ENCODE data around the gene EPB41. TPM values are rescaled to one million over a fixed set of nuclear protein-coding genes. Genes with fewer than 3 reads are reported as not detected.
"Not testable (repeated sequence)": the region's sequence is repeated elsewhere in the genome, so short reads cannot be mapped to it uniquely, and the experiment has no call there.

Gene EPB41
- total and polyA plus RNA-seq, 9 donors, result 11.2 to 56.4 (median 29.9) TPM

GRCh38 chr1:29033829-29034466, 119.6 kb downstream of the EPB41 start:
- TF ChIP-seq CTCF (IDR thresholded peaks at IDR 0.05) (peak in 2 of 3 donors; percentile 78 to 80), EP300 (IDR thresholded peaks at IDR 0.05) (no peak), POLR2A (IDR thresholded peaks at IDR 0.05) (no peak)
- no peak overlapping the region for H3K27ac ChIP-seq
- intact Hi-C loops (cut with DNase I), result loop anchor here in 3 of 4 donors (5.0 to 10.0 kb wide), 4 partner anchors 142 to 171 kb away; no protein-coding TSS in a partner anchor
- H3K4me3 ChIP-seq, result no peak overlapping the region
- no peaks in the 10 kb centered on the region for H3K4me1 ChIP-seq (ENCODE audit: insufficient read depth)
- WGBS, 3 donors, result 68 to 73% (median 71%) methylated on average over 1 of the region's 1 CpG
- DNase-seq, result no peak
- H3K36me3 ChIP-seq, result no peaks in the 10 kb centered on the region
- no peaks in the 10 kb centered on the region for H3K27me3 ChIP-seq
- no peaks in the 10 kb centered on the region for H3K9me3 ChIP-seq

- intact Hi-C loops (cut with DNase I), result no loop called here
- Histone ChIP-seq H3K9me3 (no peaks in the 10 kb centered on the region), H3K4me3 (no peak overlapping the region), H3K27ac (no peak overlapping the region), H3K36me3 (no peaks in the 10 kb centered on the region), H3K27me3 (no peaks in the 10 kb centered on the region), H3K4me1 (ENCODE audit: insufficient read depth) (peaks cover 2% of the 10 kb centered on the region)
- TF ChIP-seq CTCF (IDR thresholded peaks at IDR 0.05), result no peak
- TF ChIP-seq POLR2A (IDR thresholded peaks at IDR 0.05), result no peak
- no peak for TF ChIP-seq EP300 (IDR thresholded peaks at IDR 0.05)
- WGBS, 3 donors, result 77 to 93% (median 92%) methylated on average over 6 of the region's 6 CpGs
- DNase-seq, result no peak
Observed at GRCh38 chr1:29043274-29043965, 129.1 kb downstream of the EPB41 start.

DNA sequence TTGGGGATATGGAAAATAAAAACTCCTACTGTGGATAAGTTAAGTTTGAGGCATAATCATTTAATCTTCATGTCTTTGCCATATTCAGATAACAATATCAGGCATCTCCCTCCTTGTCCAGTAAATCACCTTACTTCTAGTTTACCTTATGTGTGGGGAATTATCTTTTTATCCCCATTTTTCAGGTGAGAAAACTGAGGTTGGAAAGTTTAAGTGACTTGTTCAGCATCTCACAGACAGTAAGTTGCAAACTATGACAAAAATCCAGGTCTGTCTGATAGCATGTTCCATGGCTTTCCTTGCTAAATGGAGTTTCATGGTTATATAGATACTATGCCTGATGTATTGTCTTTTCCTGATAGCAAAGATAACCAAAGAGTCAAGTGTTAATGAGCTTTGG, 129.6 kb downstream of the EPB41 start:
- TF ChIP-seq POLR2A (IDR thresholded peaks at IDR 0.05) (no peak), CTCF (IDR thresholded peaks at IDR 0.05) (no peak), EP300 (IDR thresholded peaks at IDR 0.05) (no peak)
- H3K9me3 ChIP-seq, result no peaks in the 10 kb centered on the region
- peaks cover 2% of the 10 kb centered on the region for H3K4me1 ChIP-seq (ENCODE audit: insufficient read depth)
- H3K27ac ChIP-seq, result no peak overlapping the region
- no peak overlapping the region for H3K4me3 ChIP-seq
- intact Hi-C loops (cut with DNase I), result no loop called here
- DNase-seq, result no peak
- H3K36me3 ChIP-seq, result no peaks in the 10 kb centered on the region
- no peaks in the 10 kb centered on the region for H3K27me3 ChIP-seq

- WGBS, 3 donors, result 89 to 100% (median 96%) methylated on average over 1 of the region's 1 CpG
- H3K9me3 ChIP-seq; intact Hi-C loops (cut with DNase I); H3K4me1 ChIP-seq (ENCODE audit: insufficient read depth); DNase-seq; H3K36me3 ChIP-seq; H3K4me3 ChIP-seq; H3K27me3 ChIP-seq: not testable (repeated sequence)
- H3K27ac ChIP-seq, result peak overlapping the region in 1 of 2 donors; percentile 68
Observed at GRCh38 chr1:29045663-29046062, 131.3 kb downstream of the EPB41 start.

GRCh38 chr1:29047142-29047541, 132.8 kb downstream of the EPB41 start:
- TF ChIP-seq EP300 (IDR thresholded peaks at IDR 0.05), result no peak
- no peak for TF ChIP-seq CTCF (IDR thresholded peaks at IDR 0.05)
- TF ChIP-seq POLR2A (IDR thresholded peaks at IDR 0.05), result no peak
- Histone ChIP-seq H3K4me1 (ENCODE audit: insufficient read depth) (peaks cover 2% of the 10 kb centered on the region), H3K9me3 (no peaks in the 10 kb centered on the region), H3K27ac (peak overlapping the region in 1 of 2 donors; percentile 68), H3K4me3 (no peak overlapping the region), H3K36me3 (no peaks in the 10 kb centered on the region), H3K27me3 (no peaks in the 10 kb centered on the region)
- DNase-seq, result peak; percentile 76 to 83 (median 78)
- 8 to 15% (median 10%) methylated on average over 5 of the region's 5 CpGs for whole genome bisulfite sequencing, 3 donors
- intact Hi-C loops (cut with DNase I), result no loop called here

All from ovary (tissue), 9 donors.